B cell (primary cell): ENCODE data around the gene PALB2.

Experiments
- CTCF ChIP-seq: fragments of 200-600 bp; IDR thresholded peaks from one replicate; pipeline ENCODE4 v1.8.0; 2022; ENCODE audit warnings: antibody characterized with exemption, mild to moderate bottlenecking
- EZH2 ChIP-seq: IDR thresholded peaks from 2 replicates; pipeline ENCODE4 v1.6.1; 2012; ENCODE audit warnings: borderline replicate concordance, low read depth, mild to moderate bottlenecking, moderate library complexity, low read length; ENCODE audit not compliant: insufficient read depth, poor library complexity, severe bottlenecking

- TF ChIP-seq CTCF (no peak), EZH2 (no peak)
Measured at GRCh38 chr16:23673971-23674614, 33.0 kb upstream of the PALB2 start.
